ENCODE results near the gene IL17RB. TPM values are rescaled to one million over a fixed set of nuclear protein-coding genes. Genes with fewer than 3 reads are reported as not detected.

The IL17RB gene
- total RNA-seq, 3 donors from 2014 or later, result 0.64 to 61.6 (median 46.5) TPM

DNA sequence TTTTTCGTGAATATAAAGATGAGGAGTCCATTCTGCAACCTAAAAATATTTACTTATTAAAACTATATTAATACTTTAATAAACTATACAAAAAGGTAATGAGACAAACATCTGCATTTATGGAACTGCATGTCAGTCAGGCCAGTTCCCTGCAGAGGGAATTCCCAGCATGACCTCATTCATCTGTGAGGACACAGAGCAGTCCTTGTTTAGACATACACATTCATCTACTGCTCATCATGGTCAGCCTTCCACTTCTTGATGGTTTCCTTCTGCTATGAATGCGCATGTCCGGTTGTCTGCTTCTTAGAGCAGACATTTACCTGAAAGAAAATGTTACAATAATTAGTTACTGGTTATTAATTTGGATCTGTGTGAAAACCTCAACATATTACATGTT, 38.9 kb downstream of the IL17RB start:
- Histone ChIP-seq H3K4me1 (peaks cover 5 to 11% of the 10 kb centered on the region in 2 donors), H3K4me3 (no peak overlapping the region), H3K9me3 (no peaks in the 10 kb centered on the region), H3K36me3 (no peaks in the 10 kb centered on the region), H3K27ac (no peak overlapping the region), H3K27me3 (no peaks in the 10 kb centered on the region)
- TF ChIP-seq POLR2A (IDR thresholded peaks at IDR 0.05), result no peak
- no peak for TF ChIP-seq POLR2AphosphoS5 (IDR thresholded peaks at IDR 0.05)
- TF ChIP-seq, protein P1, sequence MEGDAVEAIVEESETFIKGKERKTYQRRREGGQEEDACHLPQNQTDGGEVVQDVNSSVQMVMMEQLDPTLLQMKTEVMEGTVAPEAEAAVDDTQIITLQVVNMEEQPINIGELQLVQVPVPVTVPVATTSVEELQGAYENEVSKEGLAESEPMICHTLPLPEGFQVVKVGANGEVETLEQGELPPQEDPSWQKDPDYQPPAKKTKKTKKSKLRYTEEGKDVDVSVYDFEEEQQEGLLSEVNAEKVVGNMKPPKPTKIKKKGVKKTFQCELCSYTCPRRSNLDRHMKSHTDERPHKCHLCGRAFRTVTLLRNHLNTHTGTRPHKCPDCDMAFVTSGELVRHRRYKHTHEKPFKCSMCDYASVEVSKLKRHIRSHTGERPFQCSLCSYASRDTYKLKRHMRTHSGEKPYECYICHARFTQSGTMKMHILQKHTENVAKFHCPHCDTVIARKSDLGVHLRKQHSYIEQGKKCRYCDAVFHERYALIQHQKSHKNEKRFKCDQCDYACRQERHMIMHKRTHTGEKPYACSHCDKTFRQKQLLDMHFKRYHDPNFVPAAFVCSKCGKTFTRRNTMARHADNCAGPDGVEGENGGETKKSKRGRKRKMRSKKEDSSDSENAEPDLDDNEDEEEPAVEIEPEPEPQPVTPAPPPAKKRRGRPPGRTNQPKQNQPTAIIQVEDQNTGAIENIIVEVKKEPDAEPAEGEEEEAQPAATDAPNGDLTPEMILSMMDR (IDR thresholded peaks at IDR 0.05), result no peak
- no peak for DNase-seq (ENCODE audit: low spot score in 2 of 2)
- intact Hi-C loops (cut with DNase I; ENCODE audit: low total_unique reads), result no loop called here

DNA sequence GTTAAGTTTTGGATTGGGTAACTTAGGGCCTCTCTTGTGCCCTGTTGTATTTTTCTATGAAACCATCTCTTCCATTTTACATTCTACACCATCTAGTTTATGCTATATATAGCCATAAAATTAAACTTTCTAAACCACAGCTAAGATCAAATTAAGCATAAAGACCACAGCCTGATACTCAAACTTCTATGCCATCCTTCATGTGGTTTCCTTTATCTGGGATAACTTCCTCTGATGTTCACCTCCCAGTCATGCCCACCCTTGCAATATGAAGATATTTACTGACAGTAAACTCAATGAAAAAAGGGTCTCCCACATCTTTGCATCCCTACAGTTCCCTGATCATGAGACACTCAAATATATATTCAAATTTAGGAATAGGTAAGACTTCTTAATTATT, 41.1 kb downstream of the IL17RB start:
- TF ChIP-seq POLR2A (IDR thresholded peaks at IDR 0.05), result no peak
- no peak for TF ChIP-seq POLR2AphosphoS5 (IDR thresholded peaks at IDR 0.05)
- TF ChIP-seq, protein P1 (IDR thresholded peaks at IDR 0.05), result no peak
- intact Hi-C loops (cut with DNase I; ENCODE audit: low total_unique reads), result no loop called here
- H3K36me3 ChIP-seq, result no peaks in the 10 kb centered on the region
- H3K4me3 ChIP-seq, result no peak overlapping the region
- H3K27me3 ChIP-seq, result no peaks in the 10 kb centered on the region
- DNase-seq (ENCODE audit: low spot score in 2 of 2), result no peak
- H3K9me3 ChIP-seq, result no peaks in the 10 kb centered on the region
- H3K27ac ChIP-seq, result no peak overlapping the region
- peaks cover 0 to 4% of the 10 kb centered on the region in 2 donors for H3K4me1 ChIP-seq

DNA sequence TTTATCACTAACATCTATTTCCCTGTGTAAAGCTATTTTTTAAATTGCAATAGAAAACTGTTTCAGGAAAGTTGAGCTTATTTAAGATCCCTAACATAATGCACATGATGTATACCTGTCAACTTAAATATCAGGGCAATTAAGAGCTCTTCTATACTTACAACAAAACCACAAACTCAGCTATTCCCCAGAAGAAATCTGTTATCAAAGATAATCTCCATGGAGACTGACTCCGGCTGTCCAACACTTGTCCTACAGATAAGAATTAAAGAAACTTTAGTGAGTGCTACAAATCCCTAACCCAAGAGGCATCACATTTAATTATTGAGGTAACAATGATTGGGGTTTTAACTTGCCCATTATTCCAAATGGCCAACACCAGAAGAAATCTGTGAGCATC, 41.9 kb downstream of the IL17RB start:
- Histone ChIP-seq H3K27me3 (no peaks in the 10 kb centered on the region), H3K4me1 (peaks cover 0 to 4% of the 10 kb centered on the region in 2 donors), H3K9me3 (no peaks in the 10 kb centered on the region), H3K4me3 (no peak overlapping the region), H3K27ac (no peak overlapping the region), H3K36me3 (no peaks in the 10 kb centered on the region)
- no peak for TF ChIP-seq POLR2AphosphoS5 (IDR thresholded peaks at IDR 0.05)
- DNase-seq (ENCODE audit: low spot score in 2 of 2), result no peak
- intact Hi-C loops (cut with DNase I; ENCODE audit: low total_unique reads), result no loop called here

DNA sequence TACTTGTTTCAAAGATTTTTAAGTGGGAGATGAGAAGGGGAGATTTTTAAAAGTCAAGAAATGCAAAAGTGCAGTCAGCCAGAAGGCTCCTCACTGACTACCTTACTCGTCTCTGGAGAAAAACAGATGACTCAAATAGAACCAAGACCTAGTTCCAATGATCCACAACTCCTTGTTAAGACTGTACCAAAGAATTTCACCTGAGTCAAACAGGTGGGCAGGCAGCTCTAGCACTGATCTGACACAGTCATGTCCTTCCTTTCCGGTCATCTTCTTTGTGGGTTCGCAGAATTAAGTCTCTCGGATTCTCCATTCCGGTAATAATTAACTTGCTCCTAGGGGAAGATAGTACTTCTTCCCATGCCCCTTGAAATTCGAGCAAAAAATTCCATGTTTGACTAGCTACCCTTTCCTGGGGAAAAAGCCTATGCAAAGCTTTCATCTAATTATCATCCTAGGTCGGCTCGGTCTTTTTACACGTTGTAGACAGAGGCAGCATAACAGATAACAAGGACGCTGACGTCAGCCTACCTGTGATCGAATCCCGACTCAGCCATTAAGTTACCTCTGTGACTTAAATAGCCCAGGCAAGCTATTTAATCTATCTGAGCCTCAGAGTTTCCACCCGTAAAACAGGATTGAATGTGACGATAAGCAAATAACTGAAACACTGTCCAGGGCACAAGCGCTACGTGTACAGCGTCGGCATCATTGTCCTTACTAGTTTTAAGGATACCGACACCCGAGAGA, 44.5 kb downstream of the IL17RB start:
- H3K27me3 ChIP-seq, result no peaks in the 10 kb centered on the region
- no peaks in the 10 kb centered on the region for H3K36me3 ChIP-seq
- DNase-seq (ENCODE audit: low spot score in 2 of 2), result no peak
- no peaks in the 10 kb centered on the region for H3K9me3 ChIP-seq
- peak overlapping the region; percentile 70 to 80 (median 75) for H3K4me3 ChIP-seq
- peaks cover 0 to 4% of the 10 kb centered on the region in 2 donors for H3K4me1 ChIP-seq
- intact Hi-C loops (cut with DNase I; ENCODE audit: low total_unique reads), result no loop called here
- H3K27ac ChIP-seq, result peak overlapping the region; percentile 93 to 98
- TF ChIP-seq POLR2A (IDR thresholded peaks at IDR 0.05) (no peak), POLR2AphosphoS5 (IDR thresholded peaks at IDR 0.05) (no peak)
- TF ChIP-seq, protein P1 (IDR thresholded peaks at IDR 0.05), result no peak

DNA sequence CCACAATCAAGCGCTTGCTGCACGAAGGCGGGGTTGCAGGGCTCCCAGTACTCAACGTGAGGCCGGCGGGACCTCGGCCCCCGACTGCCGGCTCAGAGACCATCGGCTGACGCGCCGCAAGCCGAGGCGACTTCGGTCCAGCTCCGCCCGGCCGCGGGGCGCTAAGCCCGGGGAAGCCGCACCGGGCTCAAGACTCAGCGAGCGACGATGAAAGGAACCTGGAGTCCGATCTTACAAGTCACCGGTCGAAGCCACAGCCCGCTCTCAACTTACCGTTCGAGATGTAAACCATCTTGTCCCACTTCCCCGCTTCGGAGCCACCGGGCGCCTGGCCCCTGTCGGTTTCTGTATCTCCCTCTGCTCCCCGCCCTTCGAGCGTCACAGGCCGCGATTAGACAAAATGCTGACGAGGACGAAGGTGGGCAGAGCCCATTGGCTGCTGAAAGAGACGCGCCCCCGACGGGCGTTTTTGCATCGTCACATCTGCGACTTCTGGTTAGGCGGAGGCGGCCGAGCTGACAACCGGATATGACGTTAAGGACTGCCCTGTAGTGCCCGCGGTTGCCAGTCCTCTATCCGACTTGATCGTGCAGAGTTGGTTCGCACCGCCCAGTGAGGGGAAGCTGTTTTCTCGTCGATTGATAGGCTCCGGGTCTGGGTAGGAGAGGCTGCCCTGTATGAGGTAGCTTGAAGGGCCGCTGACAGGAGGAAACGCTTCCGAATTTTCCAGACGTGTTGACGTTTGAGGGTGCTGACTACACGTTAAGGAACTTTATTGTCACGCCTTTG, 45.3 kb downstream of the IL17RB start, which contains the start of gene SELENOK:
Gene SELENOK, minus strand, starts transcription at position 363 of the 789 bp plus-strand sequence.
- Histone ChIP-seq H3K4me3 (peak within 1 kb of the TSS; percentile 70 to 80 (median 75)), H3K27ac (peak within 1 kb of the TSS; percentile 93 to 98), H3K9me3 (no peaks in the 10 kb centered on the region), H3K27me3 (no peaks in the 10 kb centered on the region), H3K36me3 (no peaks in the 10 kb centered on the region), H3K4me1 (peaks cover 0 to 4% of the 10 kb centered on the region in 2 donors)
- peak; percentile 89 for TF ChIP-seq POLR2A (IDR thresholded peaks at IDR 0.05)
- TF ChIP-seq, protein P1 (IDR thresholded peaks at IDR 0.05), result no peak
- peak; percentile 89 to 99 (median 93) for TF ChIP-seq POLR2AphosphoS5 (IDR thresholded peaks at IDR 0.05)
- peak; percentile 99 for DNase-seq (ENCODE audit: low spot score in 2 of 2)
- intact Hi-C loops (cut with DNase I; ENCODE audit: low total_unique reads), result no loop called here

Measured in breast epithelium (tissue), 4 donors.